Measurements from ENCODE around the gene VASH1.

The VASH1 gene

GRCh38 chr14:76793324-76793723, 32.1 kb downstream of the VASH1 start:
- no peak for DNase-seq

DNA sequence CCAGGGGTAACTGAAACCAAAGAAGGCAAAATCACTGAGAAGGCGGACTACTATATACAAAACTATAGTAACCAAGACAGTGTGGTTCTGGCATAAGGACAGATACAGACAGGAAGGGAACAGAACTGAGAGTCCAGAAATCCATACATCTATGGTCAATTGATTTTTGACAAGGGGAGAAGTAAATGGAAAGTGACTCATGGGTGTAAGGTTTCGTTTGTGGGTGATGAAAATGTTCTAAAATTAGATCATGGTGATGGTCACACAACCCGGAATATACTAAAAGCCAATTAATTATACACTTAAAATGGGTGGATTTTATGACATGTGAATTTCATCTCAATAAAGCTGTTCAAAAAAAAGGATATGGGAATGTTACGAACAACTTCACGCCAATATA, 32.7 kb downstream of the VASH1 start:
- DNase-seq, result no peak

DNA sequence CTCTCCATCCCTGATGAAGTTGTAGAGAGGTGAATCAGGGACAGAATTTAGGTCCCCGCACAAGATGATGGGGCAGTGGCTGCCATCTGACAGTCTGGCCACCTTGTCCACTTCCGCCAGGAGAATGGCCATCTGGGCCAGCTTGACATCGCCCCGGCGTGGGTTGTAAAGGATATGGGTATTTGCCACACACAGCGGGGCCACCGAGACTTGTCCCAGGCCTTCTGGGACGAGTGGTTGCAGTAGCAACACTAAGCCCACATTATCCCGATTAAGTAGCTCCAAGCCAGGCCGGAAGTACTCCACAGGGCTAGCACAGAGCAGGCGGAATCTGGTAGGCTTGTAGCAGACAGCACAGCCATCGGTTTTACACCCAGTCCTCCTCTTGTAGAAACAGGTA, 45.2 kb downstream of the VASH1 start:
- DNase-seq, result no peak

- no peak for DNase-seq
Observed at GRCh38 chr14:76808011-76808410, 46.7 kb downstream of the VASH1 start.

- no peak for DNase-seq
Observed at GRCh38 chr14:76808990-76809389, 47.7 kb downstream of the VASH1 start.

DNA sequence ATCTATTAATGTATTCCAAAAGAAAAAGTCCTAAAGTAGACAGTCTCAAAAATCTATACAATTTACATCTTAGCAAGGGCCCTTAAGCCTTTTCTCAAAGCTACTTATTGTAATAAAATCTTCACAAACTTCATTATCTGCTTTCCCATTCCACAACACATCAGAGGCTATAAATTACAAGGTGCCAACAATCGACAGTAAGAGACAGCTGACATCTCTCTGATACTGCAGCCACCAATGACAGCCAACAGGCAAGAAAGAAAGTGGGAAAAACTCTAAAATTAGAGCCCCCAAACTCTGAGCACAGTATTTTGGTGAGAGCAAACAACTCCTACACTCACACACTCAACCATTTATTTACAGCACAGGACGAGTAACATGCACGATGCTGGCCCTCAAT, 49.3 kb downstream of the VASH1 start:
- DNase-seq, result no peak

GRCh38 chr14:76810953-76811400, 49.7 kb downstream of the VASH1 start:
- peak; percentile 8 for DNase-seq

GRCh38 chr14:76811561-76811960, 50.3 kb downstream of the VASH1 start:
- DNase-seq, result no peak

DNA sequence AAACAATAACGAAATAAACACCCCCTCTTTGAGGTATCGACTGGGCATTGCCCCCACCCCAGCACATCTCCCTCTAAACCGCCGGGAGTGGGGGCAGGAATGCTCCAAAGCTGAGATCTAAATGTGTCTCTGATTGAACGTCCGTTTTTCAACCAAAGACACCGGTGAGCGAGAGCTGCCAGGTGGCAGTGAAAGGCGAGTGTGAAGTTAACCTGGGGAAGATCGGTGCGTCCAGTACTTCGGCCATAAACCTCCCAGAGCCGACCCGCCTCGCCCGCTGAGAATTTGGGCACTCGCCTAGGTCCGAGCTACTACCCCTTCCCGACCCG, 50.8 kb downstream of the VASH1 start:
- DNase-seq, result no peak

- DNase-seq, result peak; percentile 96
Observed at GRCh38 chr14:76812422-76813383, 51.4 kb downstream of the VASH1 start, which contains the start of gene ANGEL1. Gene ANGEL1 (minus strand): TSS chr14:76812882. CDS start chr14:76812827, 55 bp downstream.

DNA sequence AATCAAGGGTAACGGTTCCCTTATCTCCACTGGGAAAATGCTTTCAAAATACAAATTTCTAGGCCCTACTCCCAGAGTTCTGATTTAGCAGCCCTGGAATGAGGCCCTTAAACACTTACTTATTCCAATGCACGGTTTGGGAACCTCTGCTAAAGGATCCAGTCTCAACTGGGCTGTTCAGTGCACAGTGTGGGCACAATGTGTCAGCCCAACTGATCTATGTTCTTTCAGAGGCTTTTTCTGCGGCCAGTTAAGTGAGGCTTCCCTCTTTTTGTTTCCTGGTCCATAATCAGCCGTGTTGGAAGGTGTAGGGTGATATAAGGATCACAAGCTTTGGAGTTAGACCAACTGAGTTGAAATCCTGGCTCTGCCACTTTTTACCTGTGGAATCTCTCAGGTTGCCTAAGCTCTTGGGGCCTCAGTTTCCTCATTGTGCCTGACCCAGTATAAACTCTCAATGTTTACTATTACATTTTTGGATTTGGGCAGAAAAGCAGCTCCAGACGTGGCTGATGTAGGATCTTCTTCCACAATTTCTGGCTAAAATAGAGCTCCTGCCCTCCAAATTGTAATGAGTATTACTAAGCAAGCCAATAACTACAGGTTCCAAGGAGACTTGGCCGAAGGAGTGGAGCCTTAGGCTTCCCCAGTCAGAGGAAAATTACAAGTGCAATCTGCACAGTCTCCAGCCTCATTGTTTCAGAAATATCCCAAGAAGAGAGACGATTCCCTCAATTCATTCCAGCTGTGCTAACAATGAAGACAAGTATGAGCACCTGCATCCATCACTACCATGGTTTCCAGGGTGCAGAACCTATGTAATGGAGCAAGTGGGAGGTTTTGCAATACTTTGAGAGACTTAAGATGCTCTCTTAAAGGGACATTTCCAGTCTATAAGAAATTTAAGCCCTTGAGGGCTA, 53.7 kb downstream of the VASH1 start:
- no peak for DNase-seq

GRCh38 chr14:76820700-76821099, 59.4 kb downstream of the VASH1 start:
- no peak for DNase-seq

- DNase-seq, result no peak
Observed at GRCh38 chr14:76826122-76826521, 64.9 kb downstream of the VASH1 start, which contains the start of gene LRRC74A. Gene LRRC74A (plus strand): TSS chr14:76826408. CDS start chr14:76826698, 290 bp downstream.

DNA sequence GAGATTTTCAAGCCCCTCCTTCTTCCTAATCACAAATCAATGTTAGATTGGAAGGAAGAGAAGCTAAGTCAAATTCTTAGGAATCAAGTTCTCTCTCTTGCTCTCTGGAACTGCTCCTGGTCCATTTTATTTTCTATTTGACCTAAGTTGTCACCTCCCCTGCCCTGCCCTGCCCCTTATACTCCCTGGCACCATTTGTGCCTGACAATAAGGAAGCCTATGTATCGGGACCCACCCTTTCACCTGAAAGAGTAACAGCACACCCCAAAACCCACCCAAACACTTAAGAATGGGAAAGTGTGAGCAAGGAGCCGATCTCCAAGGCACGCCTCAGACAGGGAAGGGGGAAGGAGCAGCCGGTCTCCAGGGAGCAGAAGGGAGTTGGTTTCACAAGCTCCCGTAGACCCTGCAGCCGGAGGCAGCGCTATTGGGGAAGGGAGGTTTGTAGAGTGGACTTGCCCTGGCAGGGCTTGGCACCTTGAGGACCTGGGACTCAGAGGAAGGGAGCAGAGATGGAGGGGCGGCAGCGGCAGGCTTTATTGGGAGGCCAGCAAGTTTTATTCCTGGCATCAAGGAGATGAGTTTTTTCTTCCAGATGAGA, 66.5 kb downstream of the VASH1 start:
- DNase-seq, result no peak

DNA sequence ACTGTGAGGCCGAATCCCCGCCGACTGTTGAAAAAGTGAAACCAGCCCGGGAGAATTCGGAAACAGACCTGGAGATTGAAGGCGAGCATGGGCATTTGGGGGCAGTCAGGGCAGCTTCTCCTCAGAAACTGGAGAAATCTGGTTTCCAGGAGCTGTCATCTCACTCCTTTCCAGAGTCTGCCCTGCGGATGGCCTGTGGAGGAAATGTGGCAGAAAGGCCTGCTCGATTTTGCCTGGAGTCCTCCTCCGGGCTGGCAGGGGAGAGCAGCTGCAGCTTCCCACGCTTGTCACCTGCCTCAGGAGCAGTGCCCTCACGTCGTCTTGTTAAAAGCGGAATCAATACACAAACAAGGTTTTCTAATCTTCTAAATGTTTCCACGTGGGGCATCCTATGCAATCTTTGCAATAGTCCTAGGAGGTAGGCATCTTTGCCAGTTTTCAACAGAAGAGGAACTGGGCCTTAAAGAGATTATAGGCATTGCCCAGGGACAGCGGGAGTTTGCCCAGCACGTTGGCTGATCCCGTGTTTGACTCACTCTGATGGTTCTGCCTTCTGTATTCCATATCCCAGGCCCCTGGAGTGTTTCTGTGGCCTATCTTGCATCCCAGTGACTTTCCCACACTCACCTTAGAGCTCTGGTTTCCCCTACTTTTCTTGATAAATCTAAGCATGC, 67.2 kb downstream of the VASH1 start:
- no peak for DNase-seq

DNA sequence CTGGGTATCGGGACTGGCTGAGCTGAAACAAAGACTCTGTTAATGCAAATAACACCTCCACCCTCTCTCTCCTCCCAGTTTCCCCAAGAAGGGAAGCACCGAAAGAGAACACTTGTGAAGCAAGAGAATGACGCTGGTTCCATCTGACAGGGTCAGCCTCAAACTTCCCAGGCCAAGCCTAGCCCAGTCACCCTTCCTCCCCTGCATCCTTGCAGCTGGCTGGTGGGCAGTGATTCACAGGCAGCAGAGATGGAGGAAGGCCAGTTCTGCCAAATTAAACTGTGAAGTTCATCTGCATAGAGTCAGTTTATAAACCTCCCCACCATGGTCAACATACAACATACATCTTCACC, 67.7 kb downstream of the VASH1 start:
- no peak for DNase-seq

DNA sequence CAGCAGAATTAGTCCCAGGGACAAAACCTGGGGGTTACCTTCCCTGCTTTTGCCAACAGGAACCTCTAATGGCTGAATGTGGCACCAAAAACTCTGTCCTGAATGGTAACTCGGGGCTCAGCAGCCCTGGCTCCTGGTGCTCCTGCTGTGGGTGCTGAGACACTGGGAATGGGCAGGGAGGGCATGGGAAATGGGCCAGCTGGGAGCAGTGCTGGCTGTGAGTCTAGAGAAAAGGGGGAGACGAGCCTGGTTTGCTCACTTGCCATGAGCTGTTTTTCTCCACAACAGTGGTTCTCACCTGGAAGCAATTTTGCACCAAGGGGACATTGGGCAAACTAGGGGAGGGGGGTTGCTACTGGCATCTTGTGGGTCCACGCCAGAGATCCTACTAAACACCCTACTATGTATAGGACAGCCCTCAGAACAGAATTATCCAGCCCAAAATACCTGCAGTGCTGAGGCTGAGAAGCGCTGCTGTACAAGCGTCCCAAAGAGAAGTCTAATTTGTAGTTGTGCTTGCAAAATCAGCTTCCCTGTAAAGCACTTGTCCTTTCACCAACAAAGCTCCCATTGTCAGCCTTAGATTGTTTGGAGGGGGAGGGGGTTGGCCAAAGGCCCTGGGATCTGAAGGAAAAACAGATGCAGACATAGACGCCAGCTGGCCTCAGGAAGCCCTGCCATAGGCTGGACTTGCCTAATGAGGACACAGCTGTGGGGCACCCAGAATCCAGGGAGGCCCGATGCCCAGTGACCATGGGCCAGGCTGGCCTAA, 68.6 kb downstream of the VASH1 start:
- DNase-seq, result no peak

- no peak for DNase-seq
Observed at GRCh38 chr14:76830556-76830955, 69.3 kb downstream of the VASH1 start.

DNA sequence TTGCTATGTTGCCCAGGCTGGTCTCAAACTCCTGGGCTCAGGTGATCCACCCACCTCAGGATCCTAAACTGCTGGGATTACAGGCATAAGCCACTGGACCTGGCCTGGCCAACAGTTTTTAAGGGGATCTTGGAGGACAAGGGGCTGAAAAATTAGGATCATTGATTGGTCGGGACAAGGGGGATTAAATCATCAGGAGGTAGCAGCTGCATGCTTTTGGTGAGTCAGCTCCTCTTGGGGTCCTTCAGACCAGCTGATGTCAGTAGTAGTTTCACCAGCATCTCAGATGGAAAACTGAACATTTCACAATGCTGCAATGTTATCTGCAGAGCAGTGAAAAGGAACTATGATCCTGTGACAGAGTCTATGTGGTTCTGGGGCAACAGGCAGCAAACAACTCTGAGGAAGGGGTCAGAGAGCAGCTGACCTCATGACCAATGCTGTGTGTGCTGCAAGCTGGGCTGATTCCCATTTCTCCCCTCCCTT, 71.3 kb downstream of the VASH1 start:
- DNase-seq, result no peak
